Esophagus muscularis mucosa (tissue), 4 donors: ENCODE measurements around the gene BAG2. TPM values are rescaled to one million over a fixed set of nuclear protein-coding genes. Genes with fewer than 3 reads are reported as not detected.

Experiments used
- DNase-seq: peaks from one replicate; pipeline ENCODE4 v3.0.0-alpha.2; 2017; ENCODE audit errors: extremely low spot score
- H3K27ac ChIP-seq, 4 donors: fragments of 200-600 bp; sonication (generic); replicated peaks in 1 of 4; 1 replicate in 3 of 4; 2 replicates in 1 of 4; pipeline ENCODE4 v1.5.1; 2016 to 2019; ENCODE audit warnings: mild to moderate bottlenecking in 1 of 4
- H3K27me3 ChIP-seq, 4 donors: fragments of 200-600 bp; sonication (generic); one replicate each; pipeline versions ENCODE4 v1.5.1 to v1.6.0; 2016 to 2019
- H3K36me3 ChIP-seq, 4 donors: fragments of 200-600 bp; sonication (generic); one replicate each; pipeline ENCODE4 v1.5.1; 2016 to 2019
- H3K4me1 ChIP-seq, 4 donors: fragments of 200-600 bp; sonication (generic); one replicate each; pipeline ENCODE4 v1.5.1; 2016 to 2019
- H3K4me3 ChIP-seq, 4 donors: fragments of 200-600 bp; sonication (generic); 1 replicate in 2 of 4; 2 replicates in 2 of 4; pipeline ENCODE4 v1.5.1; 2016 to 2019; ENCODE audit warnings: mild to moderate bottlenecking in 4 of 4, moderate library complexity in 1 of 4
- H3K9me3 ChIP-seq, 4 donors: fragments of 200-600 bp; sonication (generic); 1 replicate in 3 of 4; 2 replicates in 1 of 4; pipeline ENCODE4 v1.5.1; 2016 to 2019
- CTCF ChIP-seq, 3 experiments: fragments of 200-600 bp in 2 of 3; fragments of 450-650 bp in 1 of 3; sonication (generic) in 2 of 3; IDR thresholded peaks; one replicate each; pipeline ENCODE4 v1.5.1; 2017 to 2019; ENCODE audit warnings: antibody characterized with exemption in 3 of 3, mild to moderate bottlenecking in 2 of 3, moderate library complexity in 1 of 3
- EP300 ChIP-seq: sonication (generic); formaldehyde crosslinking; IDR thresholded peaks from one replicate; pipeline ENCODE4 v1.6.1; 2017; ENCODE audit warnings: antibody characterized with exemption
- POLR2A ChIP-seq: fragments of 450-650 bp; IDR thresholded peaks from one replicate; pipeline ENCODE4 v1.6.1; 2017; ENCODE audit warnings: antibody characterized with exemption, moderate library complexity, mild to moderate bottlenecking, low read depth
- POLR2AphosphoS5 ChIP-seq, 2 donors: sonication (generic); formaldehyde crosslinking; IDR thresholded peaks; one replicate each; pipeline ENCODE4 v1.6.1; 2017; ENCODE audit warnings: antibody characterized with exemption in 2 of 2
- WGBS: methylation state at CpG from one replicate; pipeline ENCODE4 v1.1.5; 2018; 5-methylcytosine and 5-hydroxymethylcytosine counted together
- intact Hi-C: fragments of 100-400 bp; cut with DNase I; formaldehyde crosslinking; loops from one replicate; pipeline ENCODE4 v1.15.1; 2023
- total RNA-seq, 4 donors: library from RNA; depleted of rRNA; stranded (reverse); fragments of >200 nt; gene quantifications; one replicate each; pipeline versions ENCODE4 v1.1.0 to v1.2.1, GENCODE V29; 2016

Gene BAG2
- total RNA-seq, 4 donors from 2014 or later = 29.0 to 42.8 (median 39.6) TPM

GRCh38 chr6:57195457-57195856 lies 23.3 kb downstream of the BAG2 start:
- Histone ChIP-seq H3K36me3 (peaks cover 0 to 11% (median 0%) of the 10 kb centered on the region in 4 donors), H3K27ac (peak overlapping the region in 2 of 4 donors; percentile 17 to 35), H3K9me3 (no peaks in the 10 kb centered on the region), H3K4me1 (peaks cover 0 to 29% (median 25%) of the 10 kb centered on the region in 4 donors), H3K27me3 (no peaks in the 10 kb centered on the region), H3K4me3 (no peak overlapping the region)
- no peak for TF ChIP-seq POLR2AphosphoS5 (IDR thresholded peaks at IDR 0.05)
- no peak for TF ChIP-seq POLR2A
- no peak for TF ChIP-seq CTCF (IDR thresholded peaks at IDR 0.05)
- TF ChIP-seq EP300 = no peak
- intact Hi-C loops = no loop called here
- DNase-seq = no peak
- 52% methylated on average over 2 of the region's 2 CpGs for WGBS

GRCh38 chr6:57198926-57199636 lies 27.0 kb downstream of the BAG2 start:
- intact Hi-C loops = no loop called here
- H3K27me3 ChIP-seq = no peaks in the 10 kb centered on the region
- H3K4me3 ChIP-seq = no peak overlapping the region
- no peaks in the 10 kb centered on the region for H3K9me3 ChIP-seq
- no peaks in the 10 kb centered on the region for H3K36me3 ChIP-seq
- DNase-seq = no peak
- peaks cover 0 to 26% (median 18%) of the 10 kb centered on the region in 4 donors for H3K4me1 ChIP-seq
- TF ChIP-seq POLR2AphosphoS5 (IDR thresholded peaks at IDR 0.05) (no peak), EP300 (no peak), CTCF (IDR thresholded peaks at IDR 0.05) (no peak), POLR2A (no peak)
- 72% methylated on average over 5 of the region's 6 CpGs for WGBS
- peak overlapping the region; percentile 20 to 41 (median 36) for H3K27ac ChIP-seq

- no peaks in the 10 kb centered on the region for H3K27me3 ChIP-seq
- TF ChIP-seq POLR2AphosphoS5 (IDR thresholded peaks at IDR 0.05) = no peak
- TF ChIP-seq EP300 = no peak
- TF ChIP-seq CTCF (IDR thresholded peaks at IDR 0.05) = no peak
- TF ChIP-seq POLR2A = no peak
- no peak overlapping the region for H3K27ac ChIP-seq
- no peak for DNase-seq
- 72% methylated on average over 1 of the region's 1 CpG for WGBS
- no peak overlapping the region for H3K4me3 ChIP-seq
- no peaks in the 10 kb centered on the region for H3K9me3 ChIP-seq
- peaks cover 0 to 40% (median 23%) of the 10 kb centered on the region in 4 donors for H3K4me1 ChIP-seq
- no peaks in the 10 kb centered on the region for H3K36me3 ChIP-seq
- intact Hi-C loops = no loop called here
These were observed 29.6 kb downstream of the BAG2 start for GRCh38 chr6:57201718-57202117.

- no peak for DNase-seq
- no peak for TF ChIP-seq EP300
- TF ChIP-seq POLR2AphosphoS5 (IDR thresholded peaks at IDR 0.05) = no peak
- no peak for TF ChIP-seq POLR2A
- TF ChIP-seq CTCF (IDR thresholded peaks at IDR 0.05) = no peak
- intact Hi-C loops = no loop called here
- H3K4me1 ChIP-seq = peaks cover 0 to 33% (median 17%) of the 10 kb centered on the region in 4 donors
- peak overlapping the region in 1 of 4 donors; percentile 32 for H3K27ac ChIP-seq
- no peaks in the 10 kb centered on the region for H3K27me3 ChIP-seq
- WGBS = 82% methylated on average over 7 of the region's 7 CpGs
- no peaks in the 10 kb centered on the region for H3K36me3 ChIP-seq
- H3K9me3 ChIP-seq = no peaks in the 10 kb centered on the region
- no peak overlapping the region for H3K4me3 ChIP-seq
These were observed 33.6 kb downstream of the BAG2 start for GRCh38 chr6:57205550-57206328.
